ENCODE measurements around the gene NXPH4. TPM values are rescaled to one million over a fixed set of nuclear protein-coding genes. Genes with fewer than 3 reads are reported as not detected.

The NXPH4 gene
- total RNA-seq, 4 donors from 2014 or later = 18.4 to 21.3 (median 19.9) TPM

- no peak for DNase-seq (ENCODE audit: low spot score in 2 of 2)
- intact Hi-C loops (cut with DNase I; ENCODE audit: low total_unique reads) = no loop called here
- no peak overlapping the region for H3K4me3 ChIP-seq (ENCODE audit: low read depth, poor library complexity, severe bottlenecking)
- TF ChIP-seq CTCF (IDR thresholded peaks at IDR 0.05) (no peak), POLR2A (IDR thresholded peaks at IDR 0.05) (no peak)
- WGBS, 2 donors = 84 to 89% methylated on average over 1 of the region's 1 CpG
Observed at GRCh38 chr12:57170408-57170807, 46.2 kb upstream of the NXPH4 start.

GRCh38 chr12:57170927-57171326 lies 45.7 kb upstream of the NXPH4 start:
- no peak for DNase-seq (ENCODE audit: low spot score in 2 of 2)
- intact Hi-C loops (cut with DNase I; ENCODE audit: low total_unique reads) = no loop called here
- TF ChIP-seq POLR2A (IDR thresholded peaks at IDR 0.05) (no peak), CTCF (IDR thresholded peaks at IDR 0.05) (no peak)
- H3K4me3 ChIP-seq (ENCODE audit: low read depth, poor library complexity, severe bottlenecking) = no peak overlapping the region
- WGBS, 2 donors = 62 to 72% methylated on average over 4 of the region's 4 CpGs

- H3K4me3 ChIP-seq (ENCODE audit: low read depth, poor library complexity, severe bottlenecking) = no peak overlapping the region
- WGBS, 2 donors = 21 to 23% methylated on average over 4 of the region's 4 CpGs
- intact Hi-C loops (cut with DNase I; ENCODE audit: low total_unique reads) = no loop called here
- no peak for TF ChIP-seq CTCF (IDR thresholded peaks at IDR 0.05)
- TF ChIP-seq POLR2A (IDR thresholded peaks at IDR 0.05) = no peak
- no peak for DNase-seq (ENCODE audit: low spot score in 2 of 2)
Observed at GRCh38 chr12:57171668-57172067, 44.9 kb upstream of the NXPH4 start.

- DNase-seq (ENCODE audit: low spot score in 2 of 2) = no peak
- intact Hi-C loops (cut with DNase I; ENCODE audit: low total_unique reads) = no loop called here
- 77 to 78% methylated on average over 10 to 11 of the region's 11 CpGs for WGBS, 2 donors
- H3K4me3 ChIP-seq (ENCODE audit: low read depth, poor library complexity, severe bottlenecking) = no peak overlapping the region
- TF ChIP-seq POLR2A (IDR thresholded peaks at IDR 0.05) = no peak
- no peak for TF ChIP-seq CTCF (IDR thresholded peaks at IDR 0.05)
Observed at GRCh38 chr12:57173089-57173488, 43.5 kb upstream of the NXPH4 start.

GRCh38 chr12:57173683-57174082 lies 42.9 kb upstream of the NXPH4 start:
- intact Hi-C loops (cut with DNase I; ENCODE audit: low total_unique reads) = no loop called here
- H3K4me3 ChIP-seq (ENCODE audit: low read depth, poor library complexity, severe bottlenecking) = no peak overlapping the region
- 86 to 88% methylated on average over 14 of the region's 14 CpGs for WGBS, 2 donors
- DNase-seq (ENCODE audit: low spot score in 2 of 2) = no peak
- TF ChIP-seq POLR2A (IDR thresholded peaks at IDR 0.05) = no peak
- TF ChIP-seq CTCF (IDR thresholded peaks at IDR 0.05) = no peak

GRCh38 chr12:57175428-57176138 lies 41.0 kb upstream of the NXPH4 start:
- TF ChIP-seq CTCF (IDR thresholded peaks at IDR 0.05) (no peak), POLR2A (IDR thresholded peaks at IDR 0.05) (no peak)
- intact Hi-C loops (cut with DNase I; ENCODE audit: low total_unique reads) = no loop called here
- no peak overlapping the region for H3K4me3 ChIP-seq (ENCODE audit: low read depth, poor library complexity, severe bottlenecking)
- DNase-seq (ENCODE audit: low spot score in 2 of 2) = peak; percentile 81 to 97
- WGBS, 2 donors = 22 to 42% methylated on average over 27 to 29 of the region's 29 CpGs
